GM19395 (cell line): ENCODE measurements around the gene PAK6.

Experiments used
- ATAC-seq: cut with Tn5 transposase; IDR thresholded peaks from one replicate; pipeline ENCODE4 v1.9.1; 2021; ENCODE audit warnings: mild to moderate bottlenecking, moderate library complexity; ENCODE audit not compliant: unreplicated experiment

Gene PAK6

DNA sequence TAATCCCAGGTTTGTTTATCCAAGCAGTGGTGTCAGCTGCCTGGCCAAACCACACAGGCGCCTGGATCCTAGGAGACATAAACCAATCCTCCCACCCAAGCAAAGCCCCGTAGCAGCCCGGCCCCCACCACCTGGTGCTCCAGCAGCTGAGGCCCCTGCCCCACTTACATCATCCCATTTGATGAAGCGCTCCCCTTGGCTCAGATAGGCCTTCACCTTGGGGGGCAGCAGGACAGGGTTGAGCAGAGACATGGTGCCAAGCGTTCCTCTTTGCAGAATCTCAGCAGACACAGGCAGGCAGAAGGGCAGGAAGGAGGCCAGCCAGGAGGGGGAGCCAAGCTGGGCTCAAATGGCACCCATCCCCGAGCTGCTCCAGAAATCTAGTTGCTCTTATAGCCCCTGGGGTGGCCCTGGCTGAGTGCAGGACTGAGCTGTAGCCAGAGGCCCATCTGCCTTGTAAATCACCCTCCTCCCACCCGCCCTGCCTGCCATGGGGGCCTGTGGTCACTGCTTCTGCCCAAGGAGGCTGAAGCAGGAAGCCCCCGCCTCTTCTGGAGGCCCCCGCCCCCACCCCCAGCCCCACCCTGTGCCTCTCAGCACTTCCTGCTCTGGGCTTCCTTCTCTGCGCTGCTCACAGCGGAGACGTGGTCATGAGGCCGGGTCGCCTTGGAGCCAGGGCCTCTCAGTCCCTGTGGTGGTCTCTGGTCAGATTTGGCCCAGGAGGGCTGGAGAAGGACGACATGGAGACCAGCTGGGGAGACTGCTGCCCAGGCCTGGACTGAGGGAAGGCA lies 68.8 kb downstream of the PAK6 start, which contains the start of gene PLCB2:
Gene PLCB2, minus strand, starts transcription at position 515 of the 791 bp plus-strand sequence. Its CDS starts 263 bp downstream, at position 252.
- peak; percentile 75 for ATAC-seq

DNA sequence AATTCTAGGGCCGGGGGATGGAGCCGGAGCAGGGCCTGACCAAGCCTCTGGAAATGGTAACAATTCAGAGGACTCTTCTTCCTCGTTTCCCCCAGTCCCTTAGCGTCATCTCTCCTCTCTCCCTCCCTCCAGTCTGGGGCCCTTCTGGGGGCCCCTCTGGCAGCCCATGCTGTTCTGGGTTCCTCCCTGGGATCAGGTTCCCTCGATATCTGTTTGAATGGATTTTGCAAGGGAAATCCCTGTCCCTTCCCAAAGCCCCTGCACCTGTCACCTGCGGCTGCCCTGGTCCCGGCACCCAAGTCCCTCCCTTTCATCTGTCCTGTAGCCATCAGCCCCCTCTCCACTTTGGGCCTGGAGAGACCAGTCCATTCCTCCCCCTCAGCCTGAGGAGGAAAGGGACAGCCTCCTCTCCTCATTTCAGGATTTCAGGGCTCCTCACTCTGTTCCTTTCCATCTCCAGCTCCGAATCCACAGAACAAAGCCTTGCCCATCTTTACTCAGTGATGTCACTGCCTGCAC lies 70.5 kb downstream of the PAK6 start:
- no peak for ATAC-seq

DNA sequence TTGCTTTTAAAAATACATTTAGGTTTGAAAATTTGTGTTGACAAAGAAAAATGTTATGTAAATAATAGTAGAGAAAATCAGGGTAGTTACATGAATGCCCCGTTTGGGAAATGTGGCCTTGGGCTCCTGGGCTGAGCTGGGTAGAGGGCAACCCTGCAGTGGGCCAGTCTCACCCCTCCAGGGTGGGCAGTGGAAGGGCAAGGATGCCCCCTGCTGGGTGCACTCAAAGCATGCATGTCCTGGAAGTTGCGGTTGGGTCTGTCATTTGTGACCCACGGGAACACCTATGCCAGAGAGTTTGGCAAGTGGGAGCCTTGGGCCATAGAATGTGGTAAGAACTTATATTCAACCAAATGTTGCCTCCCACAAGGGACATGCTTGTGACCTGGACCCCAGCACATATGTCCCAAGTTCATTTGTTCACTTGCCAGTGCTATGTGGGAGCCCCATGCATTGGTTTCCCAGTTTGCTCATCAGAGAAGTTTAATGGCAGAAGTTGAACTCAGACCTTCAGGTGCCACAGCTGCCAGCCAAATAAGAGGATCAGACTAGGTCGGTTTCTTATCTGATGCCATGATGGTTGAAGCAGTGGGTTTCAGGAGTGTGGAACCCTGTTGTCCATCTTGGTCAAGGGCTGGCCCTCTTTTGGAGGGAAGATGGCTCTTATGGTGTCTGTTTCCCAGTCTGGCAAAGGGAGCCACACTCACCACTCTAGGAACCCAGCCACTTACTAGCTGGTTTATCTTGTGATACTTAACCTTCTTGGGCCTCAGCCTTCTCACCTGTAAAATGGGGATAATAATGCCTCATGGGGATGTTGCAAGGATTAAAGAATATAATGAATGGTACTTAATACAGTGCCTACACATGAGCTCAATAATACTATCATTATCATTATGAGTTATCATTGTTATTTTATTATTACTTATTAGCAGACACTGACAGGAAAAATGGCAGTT lies 71.4 kb downstream of the PAK6 start:
- no peak for ATAC-seq

DNA sequence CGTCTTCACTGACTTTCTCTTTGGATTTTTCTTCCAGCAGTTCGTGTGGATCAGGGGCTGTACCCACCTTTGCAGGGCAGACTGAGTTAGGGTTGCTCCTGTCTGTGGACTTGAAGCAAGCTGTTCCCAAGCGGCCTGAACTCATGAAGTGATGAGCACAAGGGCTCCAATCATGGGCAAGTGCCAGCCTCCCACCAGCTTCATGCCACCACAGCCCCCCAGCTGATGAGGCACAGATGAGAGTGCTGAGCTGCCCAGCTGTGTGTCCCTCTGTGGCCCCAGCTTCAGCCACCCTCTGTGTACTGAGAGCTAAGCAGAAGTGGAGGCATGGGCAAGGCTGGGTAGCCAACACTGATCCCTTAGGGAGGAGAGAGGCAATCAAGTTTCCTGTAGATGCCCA lies 72.1 kb downstream of the PAK6 start:
- ATAC-seq: no peak

DNA sequence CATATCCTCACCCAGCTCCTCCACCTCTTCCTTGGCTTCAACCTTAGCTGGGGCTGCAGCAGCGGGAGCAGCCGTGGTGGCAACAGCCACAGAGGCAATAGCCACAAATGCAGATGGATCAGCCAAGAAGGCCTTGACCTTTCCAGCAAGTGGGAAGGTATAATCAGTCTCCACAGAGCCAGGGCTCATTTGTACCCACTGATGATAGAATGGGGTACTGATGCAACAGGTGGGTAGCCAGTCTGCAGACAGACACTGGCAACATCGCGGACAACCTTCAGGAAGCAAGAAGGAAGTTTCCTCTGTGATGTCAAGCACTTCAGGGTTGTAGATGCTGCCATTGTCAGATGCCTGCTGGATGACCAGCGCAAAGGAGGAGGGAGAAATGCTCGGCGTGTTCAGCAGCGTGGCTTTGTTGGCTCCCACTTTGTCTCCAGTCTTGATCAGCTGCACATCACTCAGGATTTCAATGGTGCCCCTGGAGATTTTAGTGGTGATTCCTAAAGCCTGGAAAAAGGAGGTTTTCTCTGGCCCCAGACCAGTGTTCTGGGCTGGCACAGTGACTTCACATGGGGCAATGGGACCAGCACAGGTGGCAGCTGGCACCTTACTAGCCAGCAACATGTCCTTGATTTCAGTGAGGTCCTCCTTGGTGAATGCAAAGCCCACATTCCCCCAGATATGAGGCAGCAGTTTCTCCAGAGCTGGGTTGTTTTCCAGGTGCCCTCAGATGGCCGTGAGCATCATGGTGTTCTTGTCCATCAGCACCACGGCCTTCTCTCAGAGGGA lies 73.7 kb downstream of the PAK6 start:
- no peak for ATAC-seq

DNA sequence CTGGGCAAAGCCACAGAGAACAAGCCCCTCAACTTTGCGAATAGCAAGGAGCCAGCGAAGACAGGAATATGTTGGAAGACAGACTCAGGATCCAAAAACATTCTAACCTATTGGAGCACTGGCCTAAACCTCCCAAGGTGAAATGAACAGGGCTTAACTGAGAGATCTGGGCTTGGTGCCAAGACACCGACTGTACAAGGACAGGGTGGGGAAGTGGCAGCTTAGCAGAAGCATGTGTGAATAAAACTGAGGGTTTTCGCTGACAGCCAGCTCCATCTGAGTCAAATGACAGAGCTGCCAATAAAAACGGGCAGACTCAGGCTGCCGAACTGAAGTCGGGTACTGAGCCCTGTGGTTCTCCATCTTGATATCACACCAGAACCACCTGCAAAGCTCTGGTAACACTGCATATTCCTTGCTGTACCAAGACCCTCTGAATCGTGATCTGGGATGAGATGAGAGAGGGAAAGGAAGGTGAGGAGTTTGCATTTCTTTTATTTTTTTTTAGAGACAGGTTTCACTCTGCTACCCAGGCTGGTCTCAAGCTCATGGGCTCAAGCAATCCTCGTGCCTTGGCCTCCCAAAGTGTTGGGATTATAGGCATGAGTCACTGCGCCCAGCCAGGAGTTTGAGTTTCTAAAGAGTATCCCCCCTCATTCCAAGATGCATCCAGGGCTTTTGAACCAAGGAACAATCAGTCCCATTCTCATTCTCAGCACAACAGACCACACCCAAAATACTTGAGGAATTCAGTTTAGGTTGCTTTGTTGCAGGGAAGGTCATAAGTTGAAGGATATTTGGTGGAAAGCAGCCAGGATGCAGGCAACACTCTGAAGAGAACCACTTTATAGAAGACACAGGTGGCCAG lies 74.9 kb downstream of the PAK6 start:
- ATAC-seq: no peak

DNA sequence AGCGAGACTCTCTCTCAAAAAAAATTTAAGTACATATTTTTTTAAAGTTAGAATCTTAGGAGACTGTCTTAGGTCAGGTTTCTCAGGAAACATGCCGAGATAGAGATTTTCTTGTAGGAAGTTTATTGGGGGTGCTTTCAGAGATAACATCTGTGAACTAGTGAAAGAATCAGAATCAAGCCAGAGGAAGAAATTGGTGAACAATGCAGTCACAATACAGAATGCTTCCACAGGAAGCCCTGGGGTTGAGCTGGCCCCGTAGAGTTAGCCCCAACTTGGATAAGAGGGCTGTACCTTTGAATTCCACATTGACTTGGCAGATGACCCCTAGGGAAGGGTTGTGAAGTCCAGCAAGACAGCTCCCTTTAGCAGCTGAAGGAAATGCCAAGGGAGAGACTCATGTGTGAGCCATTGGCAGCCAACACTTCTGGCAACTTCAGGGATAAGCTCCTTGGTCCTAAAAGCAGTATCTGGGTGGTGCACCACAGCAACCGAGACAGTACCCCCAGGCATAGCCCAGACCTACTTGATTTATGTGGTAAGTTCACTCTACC lies 75.9 kb downstream of the PAK6 start:
- ATAC-seq: no peak

DNA sequence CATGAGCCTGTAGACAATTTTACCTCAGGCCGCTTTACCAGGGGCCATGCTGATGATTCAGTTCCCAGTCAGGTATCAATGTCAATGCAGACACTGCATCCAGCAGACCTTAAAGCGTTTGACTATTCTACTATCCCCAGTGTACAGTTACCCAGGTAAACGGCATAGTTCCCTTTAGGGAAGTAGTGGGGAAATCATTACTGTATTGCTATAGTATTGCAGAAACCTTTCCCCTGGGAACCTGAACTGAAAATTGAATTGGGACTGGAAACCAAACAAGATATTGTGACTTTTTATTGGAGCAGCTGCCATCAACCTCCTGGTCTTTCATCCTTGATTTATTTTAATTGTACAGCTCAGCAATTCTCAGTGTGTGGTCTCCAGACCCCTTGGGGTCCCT lies 78.1 kb downstream of the PAK6 start:
- no peak for ATAC-seq

DNA sequence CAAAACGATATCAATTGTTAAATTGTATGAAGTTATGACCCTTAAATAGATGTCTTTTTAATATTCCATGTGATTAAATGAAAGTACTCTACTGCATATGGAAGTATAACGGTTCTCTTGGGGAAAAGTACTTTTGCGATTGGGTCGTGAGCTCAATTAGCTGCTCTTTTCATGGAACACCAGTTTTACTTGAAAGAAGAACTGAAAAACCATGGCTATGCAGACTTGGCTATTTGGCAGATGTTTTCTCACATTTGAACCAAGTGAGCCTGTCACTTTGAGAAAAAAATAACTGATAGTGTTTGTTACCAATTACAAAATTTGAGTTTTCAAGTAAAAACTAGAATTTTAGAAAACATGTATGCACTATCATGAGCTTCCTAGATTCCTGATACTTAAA lies 78.7 kb downstream of the PAK6 start:
- no peak for ATAC-seq

DNA sequence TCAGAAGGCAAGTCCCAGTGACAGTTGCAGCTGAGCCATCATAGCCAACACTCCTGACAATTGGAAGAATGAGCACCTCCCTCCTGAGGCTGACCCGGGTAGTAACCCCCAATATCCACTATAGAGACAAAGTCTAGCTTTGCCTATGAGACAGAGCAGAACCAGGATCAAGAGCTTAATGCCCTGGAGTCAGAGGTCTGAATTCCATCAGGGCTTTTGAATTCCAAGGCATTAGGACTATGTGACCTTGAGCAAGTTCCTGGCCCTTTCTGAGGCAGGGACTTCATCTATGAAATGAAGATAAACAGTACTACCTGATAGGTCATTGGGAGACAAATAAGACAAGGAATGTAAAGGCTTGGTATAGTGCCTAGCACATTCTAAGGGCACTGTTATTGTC lies 81.5 kb downstream of the PAK6 start:
- ATAC-seq: no peak

DNA sequence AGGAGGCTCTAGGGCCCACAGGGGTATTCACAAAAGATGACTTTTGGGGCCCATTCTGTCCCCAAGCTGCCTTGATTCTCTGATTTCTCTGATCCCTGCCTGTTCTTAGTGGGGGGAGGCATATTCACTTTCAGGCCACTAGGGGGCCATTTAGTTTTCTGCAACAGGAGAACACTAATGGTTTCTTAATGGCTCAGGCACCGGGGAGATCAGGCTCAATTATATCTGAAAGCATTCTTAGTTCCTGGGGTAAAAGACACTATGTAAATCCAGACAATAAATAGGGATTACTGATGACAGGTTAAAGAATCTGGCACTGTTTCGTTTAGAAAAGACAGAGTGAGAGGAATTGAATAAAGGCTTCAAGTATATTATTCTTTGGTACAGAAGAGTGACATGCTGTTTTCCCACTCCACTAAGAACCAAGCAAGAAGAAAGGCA lies 82.1 kb downstream of the PAK6 start:
- ATAC-seq: peak; percentile 36

DNA sequence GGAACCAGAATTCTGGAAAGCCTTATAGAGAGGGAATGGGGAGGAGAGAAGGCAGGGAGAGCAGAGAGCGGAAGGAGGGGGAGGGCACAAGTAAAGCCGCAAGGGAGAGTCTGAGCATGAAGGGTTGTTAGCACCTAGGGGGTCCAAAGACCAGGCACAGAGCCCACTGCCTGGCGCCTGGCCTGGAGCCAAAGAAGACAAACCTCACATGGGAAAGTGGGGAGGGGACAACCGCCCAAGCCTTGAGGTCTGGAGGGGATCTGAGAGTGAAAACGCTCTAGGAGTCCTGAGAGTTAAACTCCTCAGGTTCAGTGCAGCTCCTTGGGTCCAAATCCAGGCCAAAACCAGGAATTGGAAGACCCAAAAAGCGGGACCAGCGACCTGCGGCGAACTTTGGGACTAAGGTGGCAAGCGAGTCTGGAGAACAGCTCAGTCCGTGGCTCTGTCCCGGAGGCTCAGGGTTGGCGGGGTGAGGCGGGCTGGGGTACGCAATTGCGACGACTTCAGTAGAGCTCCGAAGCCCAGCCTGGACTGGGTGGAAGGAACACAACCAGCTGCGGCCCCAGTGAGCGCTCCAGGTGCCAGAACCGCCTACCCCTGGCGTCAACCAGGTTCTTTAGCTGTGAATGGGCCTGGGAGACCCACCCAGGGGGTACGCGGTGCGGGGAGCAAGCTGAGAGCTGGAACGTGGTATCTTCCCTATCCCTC lies 83.8 kb downstream of the PAK6 start:
- ATAC-seq: no peak

DNA sequence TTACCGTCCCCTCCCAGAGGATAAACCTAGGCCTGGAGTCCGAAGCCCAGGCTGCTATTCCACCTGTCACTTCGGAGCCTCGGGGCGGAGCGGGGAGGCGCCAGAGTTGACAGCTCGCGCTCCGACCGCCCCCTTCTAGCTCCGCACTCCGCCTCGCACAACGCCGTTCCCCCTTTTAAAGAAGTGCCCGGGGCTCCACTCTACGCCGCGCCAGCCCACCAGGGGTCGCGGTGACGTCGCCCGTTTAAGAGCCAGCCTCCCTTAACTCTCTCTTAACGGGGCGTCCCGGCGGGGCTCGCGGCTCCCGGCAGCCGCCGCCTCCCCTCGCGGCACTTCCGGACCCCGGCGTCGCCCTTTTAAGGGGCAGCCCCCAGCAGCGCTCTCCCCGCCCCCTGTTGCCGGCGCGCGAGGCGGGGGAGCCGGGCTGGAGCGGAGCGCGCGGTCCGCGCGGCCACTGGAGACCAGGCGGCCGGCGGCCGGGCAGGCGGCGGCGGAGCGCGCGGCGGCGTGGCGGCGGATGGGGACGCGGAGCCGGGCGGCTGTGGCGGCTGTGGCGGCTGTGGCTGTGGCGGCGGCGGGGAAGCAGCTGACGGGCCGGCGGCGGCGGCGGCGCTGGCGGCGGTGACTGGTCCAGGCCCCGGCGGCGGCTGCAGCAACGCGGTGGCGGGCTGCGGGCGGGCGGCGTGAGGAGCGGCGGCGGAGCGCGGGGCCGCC lies 84.5 kb downstream of the PAK6 start, which contains the start of gene INAFM2:
Gene INAFM2, plus strand, starts transcription at position 454 of the 714 bp plus-strand sequence. CDS start 364 bp downstream, outside the sequence.
- peak; percentile 85 for ATAC-seq

DNA sequence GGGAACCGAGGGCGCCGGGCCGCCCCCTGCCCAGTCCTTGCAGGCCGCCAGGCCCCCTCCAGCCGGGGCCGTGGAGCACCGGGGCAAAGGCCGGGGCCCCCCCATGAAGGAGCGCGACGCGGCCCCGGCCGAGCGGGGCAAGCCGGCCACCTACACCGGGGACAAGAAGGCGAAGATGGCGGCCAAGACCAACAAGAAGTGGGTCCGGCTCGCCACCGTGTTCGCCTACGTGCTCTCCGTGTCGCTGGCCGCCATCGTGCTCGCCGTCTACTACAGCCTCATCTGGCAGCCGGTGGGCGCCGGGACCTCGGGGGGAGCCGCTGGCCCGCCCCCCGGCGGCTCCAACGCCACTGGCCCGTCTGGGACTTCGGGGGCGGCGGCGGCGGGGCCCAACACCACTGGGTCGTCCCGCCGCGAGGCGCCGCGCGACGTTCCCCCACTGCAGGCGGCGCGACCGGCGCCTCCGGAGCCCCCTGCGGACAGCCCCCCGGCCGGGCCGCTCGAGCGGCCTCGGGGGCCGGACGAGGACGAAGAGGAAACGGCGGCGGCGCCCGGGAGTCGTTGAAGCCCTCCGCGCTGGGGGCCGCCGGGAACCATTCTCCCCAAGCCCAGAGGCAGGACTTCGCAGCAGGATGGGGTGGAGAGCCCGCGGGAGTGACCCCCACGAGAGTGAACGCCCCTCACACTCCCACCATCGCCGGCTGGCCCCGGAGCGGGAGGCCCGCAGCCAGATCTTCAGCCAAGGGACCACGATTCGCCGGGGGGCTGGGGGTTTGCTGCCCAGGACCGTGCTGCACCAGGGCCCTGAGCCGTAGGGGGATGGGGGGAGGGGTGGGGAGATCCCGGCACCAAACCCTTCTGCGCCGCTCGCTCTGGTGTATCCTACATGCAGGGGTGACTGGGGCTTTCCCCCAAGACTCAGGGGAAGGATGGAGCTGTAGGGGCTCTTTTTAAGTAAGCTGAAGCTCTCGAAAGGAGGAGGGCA lies 85.4 kb downstream of the PAK6 start:
- peak; percentile 13 for ATAC-seq

DNA sequence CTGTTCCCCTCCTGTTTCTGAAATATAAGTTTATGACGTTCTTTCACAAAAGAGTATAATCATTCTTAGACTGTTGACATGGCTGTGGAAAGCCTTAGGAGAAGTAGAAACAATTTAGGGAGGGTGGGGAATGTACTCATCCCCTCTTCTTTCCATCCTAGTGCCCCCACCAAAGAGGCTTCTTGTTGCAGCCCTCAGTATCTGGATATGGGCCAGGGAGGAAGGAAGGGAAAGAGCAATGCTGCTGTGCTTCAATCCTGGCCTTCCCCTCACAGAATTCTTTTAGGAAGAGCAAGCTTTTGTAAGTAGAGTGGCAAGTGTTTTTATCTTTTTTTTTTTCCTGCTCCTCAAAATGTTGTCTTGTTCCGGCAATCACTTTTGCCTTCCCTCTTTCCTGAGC lies 86.3 kb downstream of the PAK6 start:
- ATAC-seq: no peak

DNA sequence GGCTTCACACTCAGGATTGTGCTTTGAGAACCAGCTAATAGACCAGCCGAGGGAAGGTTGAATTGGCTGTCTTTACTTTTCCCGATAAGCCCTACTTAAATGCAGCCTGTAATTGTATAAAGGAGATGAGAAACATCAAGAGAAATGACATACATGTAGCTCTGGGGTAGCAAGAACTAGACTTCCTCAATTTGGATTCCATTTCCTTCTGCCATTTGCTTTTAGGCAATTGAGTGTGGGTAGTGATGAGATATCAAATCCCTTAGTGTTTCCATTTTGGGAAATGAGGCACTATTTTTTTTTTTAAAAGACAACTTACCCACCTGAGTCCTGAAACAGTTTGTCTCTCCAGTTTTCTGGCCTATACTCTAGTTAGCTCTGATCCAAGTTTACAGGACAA lies 86.8 kb downstream of the PAK6 start:
- ATAC-seq: no peak
